Activated CD4-positive, alpha-beta T cell treated with anti-CD3 and anti-CD28 coated beads for 36 hours (primary cell): ENCODE data around the gene WNT3. TPM values are rescaled to one million over a fixed set of nuclear protein-coding genes. Genes with fewer than 3 reads are reported as not detected.
"Not testable (repeated sequence)": the region's sequence is repeated elsewhere in the genome, so short reads cannot be mapped to it uniquely, and the experiment has no call there.

Experiments used
- ATAC-seq: fragments of 200-7000 bp; cut with Tn5 transposase; one replicate; pipeline ENCODE4 v1.10.0; 2021; ENCODE audit warnings: mild to moderate bottlenecking, moderate library complexity
- CTCF ChIA-PET: fragments of 350-600 bp; sonication (Branson Sonifier 250); formaldehyde crosslinking; loops from one replicate; lab custom pipeline; 2021; ENCODE audit warnings: antibody characterized with exemption; lab: Charles Lee
- POLR2A ChIA-PET: fragments of 350-600 bp; sonication (Branson Sonifier 250); formaldehyde crosslinking; loops from one replicate; lab custom pipeline; 2021; ENCODE audit warnings: antibody characterized with exemption, inconsistent platforms; lab: Charles Lee
- DNase-seq: peaks from one replicate; pipeline ENCODE4 v3.0.0-alpha.2; 2020
- H3K27ac Mint-ChIP-seq: one replicate; pipeline ENCODE4 v1.8.0; 2021; ENCODE audit warnings: mixed read lengths
- H3K27me3 Mint-ChIP-seq: one replicate; pipeline ENCODE4 v1.8.0; 2021; ENCODE audit warnings: mixed read lengths
- H3K36me3 Mint-ChIP-seq: one replicate; pipeline ENCODE4 v1.8.0; 2021; ENCODE audit warnings: low read depth, mixed read lengths
- H3K4me1 Mint-ChIP-seq: one replicate; pipeline ENCODE4 v1.8.0; 2021; ENCODE audit warnings: mixed read lengths
- H3K4me3 Mint-ChIP-seq: one replicate; pipeline ENCODE4 v1.8.0; 2021; ENCODE audit warnings: mild to moderate bottlenecking, moderate library complexity, mixed read lengths
- H3K9me3 Mint-ChIP-seq: one replicate; pipeline ENCODE4 v1.8.0; 2021; ENCODE audit warnings: low read depth, mixed read lengths
- intact Hi-C, 2 experiments: fragments of 100-400 bp; cut with DNase I in 1 of 2; cut with micrococcal nuclease in 1 of 2; formaldehyde crosslinking; loops; one replicate each; pipeline versions ENCODE4 v1.14.2 to v1.15.1; 2022 to 2024; cut with DNase I, micrococcal nuclease
- total RNA-seq, 2 experiments: library from RNA; stranded (reverse); gene quantifications; one replicate each; pipeline ENCODE4 v1.2.3, GENCODE V29; 2021

The WNT3 gene
- total RNA-seq, 2 experiments from 2014 or later: 0.09 to 0.12 TPM

DNA sequence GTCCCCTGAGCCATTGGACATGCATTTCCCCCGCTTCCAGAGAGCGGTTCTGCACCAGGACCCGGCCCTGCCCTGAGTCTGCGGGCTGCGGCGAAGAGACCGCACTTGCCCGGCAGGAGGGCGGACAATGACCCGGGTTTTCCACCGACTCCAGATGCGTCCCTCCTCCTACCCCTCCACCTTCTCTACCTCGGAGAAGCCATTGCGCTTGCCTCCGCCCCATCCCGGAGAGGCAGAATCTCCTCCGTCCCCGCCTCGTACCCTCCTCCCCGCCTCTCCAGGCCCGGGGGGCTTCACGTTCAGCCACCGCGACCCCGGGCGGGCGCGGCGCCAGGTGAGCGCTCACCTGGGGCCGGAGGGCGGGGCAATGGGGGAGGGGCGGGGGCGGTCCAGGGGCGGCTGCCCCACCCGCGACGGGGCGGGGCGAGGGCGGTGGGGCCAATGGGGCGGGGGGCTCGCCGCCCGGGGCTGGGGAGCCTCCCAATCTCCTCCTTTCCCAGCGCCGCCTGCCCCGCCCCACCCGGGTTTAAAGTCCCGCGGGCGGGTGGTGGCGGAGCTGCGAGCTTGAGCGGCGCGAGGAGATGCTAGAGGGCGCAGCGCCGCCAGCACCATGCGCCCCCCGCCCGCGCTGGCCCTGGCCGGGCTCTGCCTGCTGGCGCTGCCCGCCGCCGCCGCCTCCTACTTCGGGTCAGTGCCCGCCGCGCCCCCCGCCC, 32.7 kb upstream of the WNT3 start, which contains the start of gene WNT9B:
TSS of gene WNT9B (plus strand) at position 555 of the 713 bp plus-strand sequence. CDS start at position 611, 56 bp downstream.
- peak within 1 kb of the TSS; percentile 54 for H3K4me3 Mint-ChIP-seq
- ChIA-PET CTCF (interaction anchor here (0.9 kb wide), 1 partner anchor 9 kb away, joined by 4 read pairs; no protein-coding TSS in a partner anchor), POLR2A (no interaction called here)
- H3K36me3 Mint-ChIP-seq: no peaks in the 10 kb centered on the region
- no peaks in the 10 kb centered on the region for H3K9me3 Mint-ChIP-seq
- H3K4me1 Mint-ChIP-seq: peaks cover 6% of the 10 kb centered on the region
- H3K27ac Mint-ChIP-seq: no peak within 1 kb of the TSS
- ATAC-seq (peak; percentile 39), DNase-seq (peak; percentile 41)
- peaks cover 57% of the 10 kb centered on the region for H3K27me3 Mint-ChIP-seq
- intact Hi-C loops: no loop called here

- Mint-ChIP-seq H3K27me3 (peaks cover 60% of the 10 kb centered on the region), H3K4me3 (no peak overlapping the region), H3K27ac (no peak overlapping the region), H3K4me1 (peaks cover 6% of the 10 kb centered on the region), H3K9me3 (no peaks in the 10 kb centered on the region), H3K36me3 (no peaks in the 10 kb centered on the region)
- intact Hi-C loops: no loop called here
- ChIA-PET CTCF (no interaction called here), POLR2A (no interaction called here)
- DNase-seq (no peak), ATAC-seq (no peak)
Observed at GRCh38 chr17:46850688-46851028, 32.2 kb upstream of the WNT3 start.

DNA sequence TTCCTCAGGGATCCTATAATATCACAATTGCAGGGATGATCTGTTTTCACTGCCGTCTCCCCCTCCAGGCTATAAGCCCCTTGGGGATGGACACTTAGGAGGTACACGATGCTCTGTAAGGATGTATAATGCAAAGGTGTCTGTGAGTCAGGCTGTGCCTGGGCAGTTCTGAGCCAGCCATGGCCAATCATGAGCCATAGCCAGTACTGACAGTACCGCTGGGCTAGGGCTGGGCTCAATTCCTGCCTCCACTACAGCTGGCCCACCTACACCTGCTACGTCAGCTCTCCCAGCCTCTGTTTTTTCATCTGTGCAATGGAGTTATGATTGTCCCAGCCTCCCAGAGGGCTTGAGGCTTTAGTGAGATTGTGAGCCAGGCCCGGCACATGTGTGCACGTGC, 30.0 kb upstream of the WNT3 start:
- DNase-seq (no peak), ATAC-seq (no peak)
- CTCF ChIA-PET: interaction anchor here (0.6 to 1.5 kb wide), 4 partner anchors 9 to 41 kb away, joined by 3 to 4 read pairs (median 3); no protein-coding TSS in a partner anchor
- Mint-ChIP-seq H3K36me3 (no peaks in the 10 kb centered on the region), H3K27me3 (peaks cover 56% of the 10 kb centered on the region), H3K9me3 (no peaks in the 10 kb centered on the region), H3K27ac (no peak overlapping the region), H3K4me3 (no peak overlapping the region), H3K4me1 (peaks cover 6% of the 10 kb centered on the region)
- intact Hi-C loops: no loop called here
- POLR2A ChIA-PET: no interaction called here

GRCh38 chr17:46847204-46848191, 29.0 kb upstream of the WNT3 start:
- ChIA-PET CTCF (interaction anchor here (0.7 to 1.5 kb wide), 2 partner anchors 24 to 47 kb away, joined by 3 to 4 read pairs; no protein-coding TSS in a partner anchor), POLR2A (interaction anchor here (0.6 kb wide), 1 partner anchor 140 kb away, joined by 3 read pairs; no protein-coding TSS in a partner anchor)
- Mint-ChIP-seq H3K4me1 (peaks cover 6% of the 10 kb centered on the region), H3K27ac (no peak overlapping the region), H3K9me3 (peaks cover 10% of the 10 kb centered on the region), H3K36me3 (peaks cover 5% of the 10 kb centered on the region), H3K27me3 (peaks cover 58% of the 10 kb centered on the region), H3K4me3 (no peak overlapping the region)
- intact Hi-C loops: no loop called here
- DNase-seq: no peak
- no peak for ATAC-seq

- intact Hi-C loops: loop anchor here (1.0 to 5.0 kb wide), 4 partner anchors 97 to 159 kb away; no protein-coding TSS in a partner anchor
- ChIA-PET CTCF (interaction anchor here (0.6 to 4.5 kb wide), 10 partner anchors 9 to 159 kb away, joined by 3 to 36 read pairs (median 4); partner anchors contain the start of gene WNT9B), POLR2A (no interaction called here)
- Mint-ChIP-seq H3K36me3 (peaks cover 5% of the 10 kb centered on the region), H3K9me3 (peaks cover 11% of the 10 kb centered on the region), H3K27me3 (peaks cover 45% of the 10 kb centered on the region), H3K4me1 (no peaks in the 10 kb centered on the region), H3K4me3 (no peak overlapping the region), H3K27ac (no peak overlapping the region)
- DNase-seq: peak; percentile 23
- no peak for ATAC-seq
Observed at GRCh38 chr17:46842835-46843234, 24.3 kb upstream of the WNT3 start.

DNA sequence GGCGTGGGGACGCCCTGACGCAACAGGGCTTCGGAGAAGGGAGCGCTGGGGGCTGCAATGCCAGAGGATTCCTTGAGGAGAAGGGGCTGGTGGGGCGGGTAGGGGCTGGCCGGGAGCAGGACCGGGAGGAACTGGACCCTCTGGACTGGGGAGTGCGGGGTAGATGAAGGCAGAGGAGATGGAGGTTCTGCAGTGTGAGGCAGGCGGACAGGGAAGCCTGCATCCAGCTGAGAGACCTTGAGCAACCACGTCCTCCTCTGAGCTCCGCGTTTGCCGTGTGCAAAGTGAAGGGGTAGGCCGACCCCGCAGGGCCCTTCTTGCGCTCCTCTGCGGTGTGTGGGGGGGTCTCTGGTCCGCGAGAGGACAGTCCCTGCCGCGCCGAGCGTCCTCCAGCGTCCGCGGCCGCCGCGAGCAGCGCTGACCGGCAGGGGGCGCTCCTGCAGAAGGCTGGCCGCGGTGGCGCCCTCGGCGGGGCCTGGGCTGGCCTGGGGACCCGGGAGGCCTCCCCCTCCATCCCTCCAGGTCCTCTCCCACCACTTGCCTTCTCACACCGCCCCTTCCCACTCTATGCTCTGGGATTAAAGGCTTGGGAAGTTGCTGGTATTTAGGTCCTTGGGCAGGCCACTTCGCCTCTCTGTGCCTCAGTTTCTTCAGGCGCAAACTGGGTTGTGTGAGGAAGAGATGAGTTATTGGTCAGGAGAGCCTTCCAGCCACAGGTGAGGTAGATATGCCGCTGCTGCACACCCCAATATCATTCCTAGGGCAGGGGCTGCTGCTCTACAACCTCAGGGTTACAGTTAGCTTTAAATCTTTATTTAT, 23.3 kb upstream of the WNT3 start:
- no peak overlapping the region for H3K4me3 Mint-ChIP-seq
- POLR2A ChIA-PET: no interaction called here

DNA sequence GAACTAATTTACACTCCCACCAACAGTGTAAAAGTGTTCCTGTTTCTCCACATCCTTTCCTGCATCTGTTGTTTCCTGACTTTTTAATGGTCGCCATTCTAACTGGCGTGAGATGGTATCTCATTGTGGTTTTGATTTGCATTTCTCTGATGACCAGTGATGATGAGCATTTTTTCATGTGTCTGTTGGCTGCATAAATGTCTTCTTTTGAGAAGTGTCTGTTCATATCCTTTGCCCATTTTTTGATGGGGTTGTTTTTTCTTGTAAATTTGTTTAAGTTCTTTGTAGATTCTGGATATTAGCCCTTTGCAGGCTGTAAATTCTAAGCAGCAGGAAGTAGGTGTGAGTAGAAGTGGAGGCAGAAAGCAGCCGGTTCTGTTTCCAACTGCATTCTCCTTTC, 22.1 kb upstream of the WNT3 start:
- H3K36me3 Mint-ChIP-seq, POLR2A ChIA-PET, H3K27ac Mint-ChIP-seq, ATAC-seq, DNase-seq, H3K4me1 Mint-ChIP-seq, H3K4me3 Mint-ChIP-seq: not testable (repeated sequence)
- peaks cover 11% of the 10 kb centered on the region for H3K9me3 Mint-ChIP-seq
- intact Hi-C loops: loop anchor here in 1 of 2 experiments (5.0 kb wide), 1 partner anchor 162 kb away; no protein-coding TSS in a partner anchor
- peaks cover 34% of the 10 kb centered on the region for H3K27me3 Mint-ChIP-seq
- CTCF ChIA-PET: interaction anchor here (4.5 kb wide), 1 partner anchor 101 kb away, joined by 36 read pairs; no protein-coding TSS in a partner anchor

More for the DNA sequence above, 23.3 kb upstream of the WNT3 start:
- peaks cover 37% of the 10 kb centered on the region for H3K27me3 Mint-ChIP-seq
- no peaks in the 10 kb centered on the region for H3K4me1 Mint-ChIP-seq
- DNase-seq: peak; percentile 56
- no peak overlapping the region for H3K27ac Mint-ChIP-seq
- intact Hi-C loops: loop anchor here (1.0 to 5.0 kb wide), 4 partner anchors 99 to 161 kb away; no protein-coding TSS in a partner anchor
- ATAC-seq: peak; percentile 51
- peaks cover 11% of the 10 kb centered on the region for H3K9me3 Mint-ChIP-seq
- CTCF ChIA-PET: interaction anchor here (0.6 to 4.5 kb wide), 15 partner anchors 8 to 1666 kb away, joined by 3 to 36 read pairs (median 3); partner anchors contain the start of gene WNT9B
- peaks cover 5% of the 10 kb centered on the region for H3K36me3 Mint-ChIP-seq

DNA sequence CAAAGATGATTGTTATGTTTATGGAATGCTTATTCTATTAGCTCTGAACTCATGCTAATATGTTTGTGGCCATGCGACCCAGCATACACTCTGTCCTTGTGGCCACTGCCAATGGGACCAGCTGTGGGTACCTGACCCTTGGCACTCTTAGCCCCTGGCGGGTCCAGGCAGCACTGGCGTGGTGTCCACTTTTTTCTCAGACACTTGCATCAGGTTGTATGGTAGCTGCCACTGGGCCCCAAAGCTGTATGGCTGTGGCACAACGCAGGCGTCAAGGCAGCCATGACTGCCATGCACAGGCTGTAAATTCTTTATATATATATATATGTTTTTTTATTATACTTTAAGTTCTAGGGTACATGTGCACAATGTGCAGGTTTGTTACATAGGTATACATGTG, 20.7 kb upstream of the WNT3 start:
- ChIA-PET CTCF (interaction anchor here (0.6 to 1.4 kb wide), 3 partner anchors 10 to 130 kb away, joined by 3 to 4 read pairs (median 3); no protein-coding TSS in a partner anchor), POLR2A (no interaction called here)
- Mint-ChIP-seq H3K27ac (no peak overlapping the region), H3K36me3 (peaks cover 5% of the 10 kb centered on the region), H3K4me3 (no peak overlapping the region), H3K4me1 (peaks cover 6% of the 10 kb centered on the region), H3K9me3 (peaks cover 11% of the 10 kb centered on the region), H3K27me3 (peaks cover 30% of the 10 kb centered on the region)
- ATAC-seq (no peak), DNase-seq (no peak)
- intact Hi-C loops: no loop called here

DNA sequence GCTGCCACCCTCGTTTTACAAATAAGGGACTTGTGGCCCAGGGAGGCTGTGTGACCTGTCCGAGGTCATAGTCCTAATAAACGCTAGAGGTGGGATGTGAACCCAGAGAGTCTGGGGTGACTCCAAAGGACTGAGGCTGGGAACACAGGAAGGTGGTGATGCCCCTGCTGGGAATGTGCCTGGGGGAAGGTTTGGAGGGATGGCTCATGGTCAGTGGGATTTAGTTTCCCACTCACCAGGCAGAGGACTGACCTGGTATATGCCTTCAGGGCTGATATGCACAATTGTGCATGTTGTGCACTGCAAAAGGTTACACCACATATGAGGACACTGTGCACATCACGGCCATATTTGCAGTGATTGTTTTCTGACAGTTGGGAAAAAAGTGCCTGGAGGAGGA, 19.0 kb upstream of the WNT3 start:
- POLR2A ChIA-PET: no interaction called here

GRCh38 chr17:46836500-46836899, 18.0 kb upstream of the WNT3 start:
- CTCF ChIA-PET: interaction anchor here (0.9 to 2.1 kb wide), 6 partner anchors 10 to 105 kb away, joined by 4 to 13 read pairs (median 5); no protein-coding TSS in a partner anchor
- no peak for ATAC-seq

More for the DNA sequence above, 19.0 kb upstream of the WNT3 start:
- ATAC-seq (no peak), DNase-seq (no peak)
- Mint-ChIP-seq H3K27me3 (peaks cover 21% of the 10 kb centered on the region), H3K4me1 (peaks cover 6% of the 10 kb centered on the region), H3K4me3 (no peak overlapping the region), H3K9me3 (peaks cover 1% of the 10 kb centered on the region), H3K27ac (no peak overlapping the region), H3K36me3 (peaks cover under 1% of the 10 kb centered on the region)
- intact Hi-C loops: no loop called here
- CTCF ChIA-PET: no interaction called here

More at GRCh38 chr17:46836500-46836899, 18.0 kb upstream of the WNT3 start:
- intact Hi-C loops: no loop called here
- POLR2A ChIA-PET: no interaction called here
- Mint-ChIP-seq H3K27me3 (peaks cover 17% of the 10 kb centered on the region), H3K36me3 (no peaks in the 10 kb centered on the region), H3K27ac (no peak overlapping the region), H3K9me3 (no peaks in the 10 kb centered on the region), H3K4me3 (no peak overlapping the region), H3K4me1 (peaks cover 6% of the 10 kb centered on the region)
- DNase-seq: no peak
